Activated CD8-positive, alpha-beta memory T cell treated with anti-CD3 and anti-CD28 coated beads, Interleukin-2, amount 10 ng/mL, durations not matched to agents 7 days and 5 days (primary cell): ENCODE data around the gene DYRK1A. TPM values are rescaled to one million over a fixed set of nuclear protein-coding genes. Genes with fewer than 3 reads are reported as not detected.

Source experiments
- ATAC-seq: fragments of 150-1000 bp; cut with Tn5 transposase; one replicate; pipeline ENCODE4 v1.10.0; 2021; ENCODE audit warnings: moderate library complexity
- CTCF ChIA-PET: fragments of 350-600 bp; sonication (Branson Sonifier 250); formaldehyde crosslinking; loops from one replicate; lab custom pipeline; 2021; ENCODE audit warnings: antibody characterized with exemption; lab: Charles Lee
- DNase-seq: peaks from one replicate; pipeline ENCODE4 v3.0.0-alpha.2; 2020
- H3K27ac Mint-ChIP-seq: one replicate; pipeline ENCODE4 v1.8.0; 2021; ENCODE audit warnings: mild to moderate bottlenecking, mixed read lengths
- H3K27me3 Mint-ChIP-seq: one replicate; pipeline ENCODE4 v1.8.0; 2021; ENCODE audit warnings: mixed read lengths
- H3K36me3 Mint-ChIP-seq: one replicate; pipeline ENCODE4 v1.8.0; 2021; ENCODE audit warnings: mild to moderate bottlenecking, mixed read lengths
- H3K4me1 Mint-ChIP-seq: one replicate; pipeline ENCODE4 v1.8.0; 2021; ENCODE audit warnings: mixed read lengths
- H3K4me3 Mint-ChIP-seq: one replicate; pipeline ENCODE4 v1.8.0; 2021; ENCODE audit warnings: mild to moderate bottlenecking, moderate library complexity, mixed read lengths
- H3K9me3 Mint-ChIP-seq: one replicate; pipeline ENCODE4 v1.8.0; 2022; ENCODE audit warnings: low read depth, mixed read lengths
- total RNA-seq, 2 experiments: library from RNA; stranded (reverse); gene quantifications; one replicate each; pipeline ENCODE4 v1.2.3, GENCODE V29; 2021

The DYRK1A gene
- total RNA-seq, 2 experiments from 2014 or later, result 75.7 to 83.3 TPM

DNA sequence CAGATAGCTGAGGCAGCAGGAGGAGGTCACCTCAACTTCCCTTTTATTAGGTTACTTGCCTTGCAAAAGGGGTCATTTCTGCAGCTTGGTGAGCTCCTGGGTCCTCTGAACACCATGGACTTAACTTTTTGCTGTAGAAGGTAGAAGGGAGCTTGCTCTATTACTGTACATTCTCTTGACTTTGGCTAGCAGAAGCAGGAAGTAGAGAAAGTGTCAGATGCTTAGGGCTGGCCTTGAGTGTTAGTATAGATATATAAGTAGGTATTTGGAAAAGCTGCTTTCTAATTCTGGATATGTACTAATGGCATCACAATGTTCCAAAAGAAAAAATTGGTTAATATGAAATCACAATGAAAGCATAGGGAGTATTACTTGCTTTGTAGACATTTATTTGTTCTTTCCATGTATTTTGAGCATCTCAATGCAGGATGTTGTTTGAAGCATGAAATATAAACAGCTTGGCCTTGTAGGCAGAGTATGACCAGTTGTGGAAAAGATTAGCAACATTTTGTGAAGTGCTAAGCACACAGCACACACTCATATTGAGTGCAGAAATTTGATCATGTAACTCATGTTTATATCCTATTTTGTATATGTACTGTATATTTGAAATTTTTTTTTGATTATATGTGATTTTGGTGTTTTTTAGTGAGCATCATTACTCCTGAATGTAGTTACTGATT, 108.8 kb downstream of the DYRK1A start:
- H3K9me3 Mint-ChIP-seq, result no peaks in the 10 kb centered on the region
- H3K4me1 Mint-ChIP-seq, result peaks cover 27% of the 10 kb centered on the region
- H3K36me3 Mint-ChIP-seq, result peaks cover 16% of the 10 kb centered on the region
- ATAC-seq (peak; percentile 67), DNase-seq (no peak)
- peak overlapping the region; percentile 21 for H3K27ac Mint-ChIP-seq
- CTCF ChIA-PET, result interaction anchor here (1.2 to 2.0 kb wide), 3 partner anchors 11 to 22 kb away, joined by 3 to 14 read pairs (median 4); no protein-coding TSS in a partner anchor
- H3K4me3 Mint-ChIP-seq, result no peak overlapping the region
- no peaks in the 10 kb centered on the region for H3K27me3 Mint-ChIP-seq

DNA sequence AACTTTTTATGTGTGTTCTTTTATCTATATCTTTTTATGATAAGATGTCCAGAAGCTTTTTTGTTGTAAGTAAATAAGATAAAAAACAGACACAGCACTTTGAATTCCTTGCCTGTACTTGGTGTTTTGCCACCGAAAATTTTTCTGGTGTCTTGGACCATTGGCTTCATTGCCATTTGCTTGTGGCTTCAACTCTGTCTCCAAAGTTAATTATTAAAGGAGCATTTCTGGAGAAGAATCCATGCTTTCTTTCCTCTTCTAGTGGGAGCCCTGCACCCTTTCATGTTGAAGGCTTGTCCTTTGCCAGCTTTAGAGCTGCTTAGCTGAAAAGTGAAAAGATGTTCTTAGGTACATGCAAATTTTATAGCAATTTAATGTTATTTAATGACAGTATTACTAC, 112.2 kb downstream of the DYRK1A start:
- no peaks in the 10 kb centered on the region for H3K9me3 Mint-ChIP-seq
- ATAC-seq, result no peak
- CTCF ChIA-PET, result interaction anchor here (1.3 kb wide), 1 partner anchor 16 kb away, joined by 6 read pairs; no protein-coding TSS in a partner anchor
- peaks cover 20% of the 10 kb centered on the region for H3K4me1 Mint-ChIP-seq
- DNase-seq, result no peak
- H3K4me3 Mint-ChIP-seq, result no peak overlapping the region
- no peak overlapping the region for H3K27ac Mint-ChIP-seq
- H3K27me3 Mint-ChIP-seq, result no peaks in the 10 kb centered on the region
- H3K36me3 Mint-ChIP-seq, result peaks cover 19% of the 10 kb centered on the region

DNA sequence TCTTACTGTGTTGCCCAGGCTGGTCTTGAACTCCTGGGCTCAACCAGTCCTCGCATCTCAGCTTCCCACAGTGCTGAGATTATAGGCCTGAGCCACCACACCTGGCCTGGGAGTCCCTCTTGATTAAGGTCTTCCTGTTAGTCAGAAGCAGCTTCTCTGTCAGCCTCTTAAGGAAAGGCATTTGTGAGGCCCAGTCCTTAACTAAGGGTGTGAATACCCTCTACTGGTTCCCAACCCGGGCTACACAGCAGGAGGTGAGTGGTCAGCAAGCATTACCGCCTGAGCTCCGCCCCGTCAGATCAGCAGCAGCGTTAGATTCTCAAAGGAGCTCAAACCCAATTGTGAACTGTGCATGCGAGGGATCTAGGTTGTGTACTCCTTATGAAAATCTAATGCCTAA, 117.2 kb downstream of the DYRK1A start:
- peaks cover 32% of the 10 kb centered on the region for H3K36me3 Mint-ChIP-seq
- peaks cover under 1% of the 10 kb centered on the region for H3K4me1 Mint-ChIP-seq
- CTCF ChIA-PET, result interaction anchor here (0.8 kb wide), 1 partner anchor 20 kb away, joined by 3 read pairs; no protein-coding TSS in a partner anchor
- no peak overlapping the region for H3K4me3 Mint-ChIP-seq
- ATAC-seq, result no peak
- no peaks in the 10 kb centered on the region for H3K27me3 Mint-ChIP-seq
- peak overlapping the region; percentile 19 for H3K27ac Mint-ChIP-seq
- DNase-seq, result no peak
- H3K9me3 Mint-ChIP-seq, result no peaks in the 10 kb centered on the region

DNA sequence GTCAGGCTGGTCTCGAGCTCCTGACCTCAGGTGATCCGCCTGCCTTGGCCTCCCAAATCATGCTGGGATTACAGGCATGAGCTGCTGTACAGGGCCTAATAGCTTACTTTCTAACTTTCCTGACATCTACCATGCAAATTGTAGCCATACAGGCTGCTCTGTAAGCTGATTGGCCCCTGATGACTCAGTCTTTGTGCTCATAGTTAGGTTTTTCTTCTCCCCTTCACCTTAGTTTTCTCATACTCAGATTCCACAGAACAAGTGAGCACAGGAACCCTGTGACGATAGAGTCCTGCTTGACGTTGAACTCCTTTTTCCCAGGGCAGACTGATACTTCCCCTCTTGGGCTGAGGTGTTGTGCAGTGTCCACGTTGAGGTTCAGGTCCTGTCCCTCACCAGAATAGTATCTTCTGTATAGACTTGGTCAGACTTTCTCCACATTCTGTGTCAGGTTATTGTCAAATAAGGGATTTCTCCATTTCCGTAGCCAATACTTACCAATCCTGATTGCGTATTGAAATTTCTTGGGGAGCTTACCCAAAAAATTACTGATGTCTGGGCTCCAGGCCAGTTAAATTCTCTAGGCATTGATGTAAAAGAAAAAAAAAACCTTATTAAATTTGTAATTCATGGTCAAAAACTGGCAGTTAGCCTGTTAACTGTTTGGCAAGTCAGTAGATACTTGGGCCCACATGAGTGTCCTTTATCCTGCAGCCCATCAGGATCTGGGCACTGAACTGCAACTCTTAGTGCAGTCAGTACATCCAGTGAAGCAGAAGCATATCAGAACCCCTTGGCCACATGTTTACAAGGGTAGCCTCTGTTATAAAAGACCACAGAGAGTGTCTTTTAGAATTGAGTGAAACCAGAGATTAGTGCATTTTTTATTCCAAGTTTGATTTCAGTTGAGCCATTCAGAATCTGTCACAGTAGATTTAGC, 118.2 kb downstream of the DYRK1A start:
- Mint-ChIP-seq H3K27ac (no peak overlapping the region), H3K4me3 (no peak overlapping the region), H3K36me3 (peaks cover 32% of the 10 kb centered on the region), H3K27me3 (no peaks in the 10 kb centered on the region), H3K9me3 (no peaks in the 10 kb centered on the region), H3K4me1 (peaks cover 2% of the 10 kb centered on the region)
- ATAC-seq (no peak), DNase-seq (no peak)
- CTCF ChIA-PET, result interaction anchor here (0.8 kb wide), 1 partner anchor 21 kb away, joined by 3 read pairs; no protein-coding TSS in a partner anchor

DNA sequence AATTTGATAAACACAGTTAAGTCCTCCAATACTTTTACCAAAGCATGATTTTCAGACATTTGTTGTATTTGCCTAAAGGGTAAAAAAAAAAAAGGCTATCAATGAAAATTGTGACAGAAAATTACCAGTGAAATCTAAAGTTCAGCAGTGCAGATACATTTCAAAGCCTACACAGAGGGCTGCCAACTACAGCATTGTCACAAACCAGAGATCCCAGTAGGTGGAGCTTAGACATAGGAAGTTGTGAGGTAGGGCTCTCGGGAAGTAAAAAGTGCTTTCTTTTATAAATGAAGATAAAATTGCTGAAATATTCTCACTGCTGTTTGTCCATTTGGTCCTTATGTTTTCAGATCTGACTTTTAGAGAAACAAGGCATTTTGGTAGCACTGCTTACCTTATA, 123.0 kb downstream of the DYRK1A start:
- peaks cover 6% of the 10 kb centered on the region for H3K4me1 Mint-ChIP-seq
- peaks cover 35% of the 10 kb centered on the region for H3K36me3 Mint-ChIP-seq

DNA sequence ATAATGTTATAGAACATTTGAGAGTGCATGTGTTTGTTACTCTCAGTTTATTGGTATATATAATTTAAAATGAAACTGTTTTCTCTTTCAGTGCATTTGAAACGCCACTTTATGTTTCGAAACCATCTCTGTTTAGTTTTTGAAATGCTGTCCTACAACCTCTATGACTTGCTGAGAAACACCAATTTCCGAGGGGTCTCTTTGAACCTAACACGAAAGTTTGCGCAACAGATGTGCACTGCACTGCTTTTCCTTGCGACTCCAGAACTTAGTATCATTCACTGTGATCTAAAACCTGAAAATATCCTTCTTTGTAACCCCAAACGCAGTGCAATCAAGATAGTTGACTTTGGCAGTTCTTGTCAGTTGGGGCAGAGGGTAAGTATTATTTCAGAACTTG, 123.5 kb downstream of the DYRK1A start:
- H3K27ac Mint-ChIP-seq, result no peak overlapping the region
- H3K27me3 Mint-ChIP-seq, result no peaks in the 10 kb centered on the region
- no peak for ATAC-seq
- CTCF ChIA-PET, result no interaction called here
- no peak for DNase-seq
- peaks cover 6% of the 10 kb centered on the region for H3K4me1 Mint-ChIP-seq
- H3K4me3 Mint-ChIP-seq, result no peak overlapping the region
- H3K36me3 Mint-ChIP-seq, result peaks cover 35% of the 10 kb centered on the region
- H3K9me3 Mint-ChIP-seq, result no peaks in the 10 kb centered on the region

More for the DNA sequence above, 123.0 kb downstream of the DYRK1A start:
- no peaks in the 10 kb centered on the region for H3K9me3 Mint-ChIP-seq
- CTCF ChIA-PET, result no interaction called here
- H3K27me3 Mint-ChIP-seq, result no peaks in the 10 kb centered on the region
- H3K27ac Mint-ChIP-seq, result no peak overlapping the region
- DNase-seq (no peak), ATAC-seq (no peak)
- no peak overlapping the region for H3K4me3 Mint-ChIP-seq

DNA sequence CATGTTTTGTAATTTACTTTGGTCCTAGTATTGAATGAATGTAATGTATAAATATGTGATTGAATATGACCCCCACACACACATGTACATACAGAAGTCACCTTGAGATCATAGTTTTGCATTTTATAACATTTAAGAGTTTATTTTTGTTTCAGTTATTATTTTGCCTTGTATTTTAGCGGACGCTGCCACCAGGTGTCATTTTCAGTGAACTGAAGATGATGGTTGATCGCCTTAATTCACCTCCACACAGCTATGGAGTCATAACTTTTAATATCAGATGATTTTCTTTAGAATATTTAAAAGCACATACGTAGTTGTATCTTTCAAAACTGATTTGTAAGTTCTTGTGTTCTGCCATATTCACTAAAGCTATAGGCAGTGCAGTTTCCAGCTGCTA, 130.4 kb downstream of the DYRK1A start:
- Mint-ChIP-seq H3K36me3 (peaks cover 41% of the 10 kb centered on the region), H3K9me3 (no peaks in the 10 kb centered on the region), H3K27me3 (no peaks in the 10 kb centered on the region), H3K4me1 (peaks cover 6% of the 10 kb centered on the region), H3K4me3 (no peak overlapping the region), H3K27ac (no peak overlapping the region)
- DNase-seq, result no peak
- CTCF ChIA-PET, result interaction anchor here (1.3 to 1.6 kb wide), 2 partner anchors 22 to 67 kb away, joined by 3 to 7 read pairs; no protein-coding TSS in a partner anchor
- ATAC-seq, result no peak

DNA sequence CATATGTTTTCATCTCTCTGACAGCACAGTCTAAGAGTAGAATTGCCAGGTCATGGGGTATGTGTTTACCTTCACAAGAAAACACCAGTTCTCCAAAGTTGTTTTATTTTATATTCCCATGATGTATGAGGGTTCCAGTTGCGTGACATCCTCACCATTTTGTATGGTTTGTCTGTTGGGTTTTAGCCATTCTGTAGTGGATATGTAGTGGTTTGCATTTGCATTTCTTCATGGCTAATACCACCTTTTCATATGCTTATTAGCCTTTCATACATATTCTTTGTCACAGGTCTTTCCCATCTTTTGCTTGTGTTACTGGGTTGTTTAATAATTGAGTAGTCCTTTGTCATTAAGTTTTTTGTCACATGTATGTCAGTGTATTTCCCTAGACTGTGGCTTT, 132.1 kb downstream of the DYRK1A start:
- CTCF ChIA-PET, result interaction anchor here (1.0 kb wide), 1 partner anchor 35 kb away, joined by 3 read pairs; no protein-coding TSS in a partner anchor
- no peak overlapping the region for H3K4me3 Mint-ChIP-seq
- H3K9me3 Mint-ChIP-seq, result no peaks in the 10 kb centered on the region
- no peaks in the 10 kb centered on the region for H3K27me3 Mint-ChIP-seq
- H3K4me1 Mint-ChIP-seq, result peaks cover 9% of the 10 kb centered on the region
- H3K27ac Mint-ChIP-seq, result no peak overlapping the region
- peaks cover 39% of the 10 kb centered on the region for H3K36me3 Mint-ChIP-seq
- ATAC-seq, result no peak
- DNase-seq, result no peak

DNA sequence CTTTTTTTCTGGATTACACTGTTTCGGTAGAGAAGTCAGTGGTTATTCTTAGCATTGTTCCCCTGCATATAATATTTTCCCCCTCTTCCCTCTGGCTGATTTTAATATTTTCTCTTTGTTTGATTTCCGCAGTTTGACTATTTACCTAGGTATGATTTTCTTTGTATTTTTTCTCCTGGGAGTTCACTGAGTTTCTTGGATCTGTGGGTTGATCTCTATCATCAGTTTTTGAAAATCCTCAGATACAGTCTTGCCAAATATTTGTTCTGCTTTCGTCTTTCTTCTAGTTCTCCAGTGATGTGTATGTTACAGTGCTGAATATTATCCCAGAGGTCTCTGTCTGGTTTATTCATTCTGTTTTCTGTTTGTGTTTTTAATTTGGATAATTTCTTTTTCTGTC, 136.4 kb downstream of the DYRK1A start:
- Mint-ChIP-seq H3K4me1 (peaks cover 15% of the 10 kb centered on the region), H3K36me3 (peaks cover 53% of the 10 kb centered on the region), H3K9me3 (no peaks in the 10 kb centered on the region), H3K27ac (no peak overlapping the region), H3K27me3 (no peaks in the 10 kb centered on the region), H3K4me3 (no peak overlapping the region)
- no peak for ATAC-seq
- CTCF ChIA-PET, result no interaction called here
- no peak for DNase-seq

DNA sequence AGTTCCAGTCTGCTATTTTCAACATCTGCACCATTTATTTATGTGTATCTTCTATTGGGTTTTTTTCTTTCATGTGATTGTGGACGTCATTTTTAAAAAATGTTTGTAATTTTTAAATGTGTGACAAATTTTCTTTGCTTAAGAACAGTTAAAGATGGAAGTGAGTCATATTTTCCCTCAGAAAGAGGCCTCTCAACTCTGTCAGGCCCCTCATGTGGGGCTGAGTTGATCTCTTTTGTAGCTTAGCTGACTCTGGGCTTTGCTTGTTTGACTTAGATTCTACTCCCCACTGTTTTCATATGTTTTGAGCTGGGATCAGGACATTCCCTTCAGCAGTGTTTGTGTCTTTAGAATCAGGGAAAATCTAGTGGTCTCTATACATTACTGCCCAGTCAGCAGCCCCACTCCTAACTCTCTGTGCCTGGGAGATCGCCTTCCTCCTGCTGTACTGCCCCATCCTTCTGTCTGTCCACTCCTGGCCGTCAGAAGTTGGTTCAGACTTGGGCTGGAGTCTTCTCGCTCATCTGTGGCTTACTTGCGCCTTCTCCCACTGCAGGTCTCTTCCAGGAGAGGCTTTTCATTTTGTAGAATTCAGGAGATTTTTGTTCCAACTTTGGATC, 137.4 kb downstream of the DYRK1A start:
- DNase-seq, result no peak
- Mint-ChIP-seq H3K36me3 (peaks cover 49% of the 10 kb centered on the region), H3K27ac (peak overlapping the region; percentile 22), H3K27me3 (no peaks in the 10 kb centered on the region), H3K4me3 (no peak overlapping the region), H3K9me3 (no peaks in the 10 kb centered on the region), H3K4me1 (peaks cover 15% of the 10 kb centered on the region)
- CTCF ChIA-PET, result interaction anchor here (1.4 kb wide), 1 partner anchor 12 kb away, joined by 3 read pairs; no protein-coding TSS in a partner anchor
- no peak for ATAC-seq

DNA sequence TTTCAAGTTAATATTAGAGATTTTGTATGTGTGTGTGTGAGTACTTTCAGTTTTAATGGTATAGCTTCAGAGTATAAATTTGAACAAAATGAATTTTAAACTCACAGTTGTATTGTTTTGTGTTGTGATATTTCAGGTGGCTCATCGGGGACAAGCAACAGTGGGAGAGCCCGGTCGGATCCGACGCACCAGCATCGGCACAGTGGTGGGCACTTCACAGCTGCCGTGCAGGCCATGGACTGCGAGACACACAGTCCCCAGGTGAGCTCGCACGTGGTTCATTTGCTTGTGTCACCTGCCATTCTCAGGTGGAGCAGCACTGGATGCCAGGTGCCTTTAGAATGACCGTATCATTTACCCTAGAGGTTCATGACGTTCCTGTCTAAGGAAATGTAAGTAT, 139.4 kb downstream of the DYRK1A start:
- Mint-ChIP-seq H3K4me3 (no peak overlapping the region), H3K9me3 (no peaks in the 10 kb centered on the region), H3K36me3 (peaks cover 55% of the 10 kb centered on the region), H3K27ac (no peak overlapping the region), H3K27me3 (no peaks in the 10 kb centered on the region), H3K4me1 (peaks cover 15% of the 10 kb centered on the region)
- DNase-seq (no peak), ATAC-seq (no peak)
- CTCF ChIA-PET, result interaction anchor here (1.1 kb wide), 1 partner anchor 42 kb away, joined by 3 read pairs; no protein-coding TSS in a partner anchor

DNA sequence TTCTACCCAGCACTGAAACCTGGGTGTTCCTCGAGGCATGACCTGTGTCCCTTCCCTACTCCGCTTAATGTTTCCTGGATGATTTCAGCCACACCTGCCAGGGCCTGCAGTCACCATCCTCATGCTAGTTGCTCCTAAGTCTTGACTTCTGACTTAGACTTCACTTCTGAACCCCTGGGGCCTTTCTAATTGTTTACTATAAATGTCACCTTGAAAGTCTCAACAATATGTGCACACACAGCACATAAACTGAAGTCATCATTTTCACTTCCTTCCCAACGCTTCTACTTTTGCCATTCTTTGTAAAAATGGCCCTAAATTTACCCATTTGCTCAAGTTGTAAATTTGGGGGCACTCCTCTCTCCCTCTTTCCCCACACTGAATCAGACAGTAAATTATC, 141.1 kb downstream of the DYRK1A start:
- Mint-ChIP-seq H3K36me3 (peaks cover 60% of the 10 kb centered on the region), H3K27ac (no peak overlapping the region), H3K9me3 (no peaks in the 10 kb centered on the region), H3K27me3 (no peaks in the 10 kb centered on the region), H3K4me3 (no peak overlapping the region), H3K4me1 (peaks cover 12% of the 10 kb centered on the region)
- CTCF ChIA-PET, result no interaction called here
- DNase-seq, result no peak
- no peak for ATAC-seq

DNA sequence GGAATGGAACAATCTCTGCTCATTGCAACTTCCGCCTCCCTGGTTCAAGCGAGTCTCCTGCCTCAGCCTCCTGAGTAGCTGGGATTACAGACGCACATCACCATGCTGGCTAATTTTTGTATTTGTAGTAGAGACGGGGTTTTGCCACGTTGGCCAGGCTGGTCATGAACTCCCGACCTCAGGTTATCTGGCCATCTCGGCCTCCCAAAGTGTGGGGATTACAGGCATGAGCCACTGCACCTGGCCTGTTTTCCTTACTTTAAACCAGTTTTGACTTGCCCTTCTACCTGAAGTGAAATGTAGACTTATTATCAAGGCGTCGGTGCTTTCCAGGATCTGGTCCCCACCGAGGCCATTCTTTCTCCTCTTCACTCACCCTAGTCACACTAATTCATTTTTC, 141.8 kb downstream of the DYRK1A start:
- H3K36me3 Mint-ChIP-seq, result peaks cover 58% of the 10 kb centered on the region
- H3K27ac Mint-ChIP-seq, result no peak overlapping the region
- CTCF ChIA-PET, result no interaction called here
- H3K9me3 Mint-ChIP-seq, result no peaks in the 10 kb centered on the region
- no peak for DNase-seq
- no peak overlapping the region for H3K4me3 Mint-ChIP-seq
- no peak for ATAC-seq
- peaks cover 9% of the 10 kb centered on the region for H3K4me1 Mint-ChIP-seq
- no peaks in the 10 kb centered on the region for H3K27me3 Mint-ChIP-seq
